ENCODE measurements around the gene SLC22A23.

GRCh38 chr6:3316331-3316730 lies 140.5 kb downstream of the SLC22A23 start:
- TF ChIP-seq CTCF (IDR thresholded peaks at IDR 0.05) = no peak
- no peak for TF ChIP-seq POLR2A (IDR thresholded peaks at IDR 0.05)
